ENCODE results near the gene SLCO2B1. TPM values are rescaled to one million over a fixed set of nuclear protein-coding genes. Genes with fewer than 3 reads are reported as not detected.

SLCO2B1 gene
- total RNA-seq, 1 experiment from 2014 or later, result 1.0 TPM

DNA sequence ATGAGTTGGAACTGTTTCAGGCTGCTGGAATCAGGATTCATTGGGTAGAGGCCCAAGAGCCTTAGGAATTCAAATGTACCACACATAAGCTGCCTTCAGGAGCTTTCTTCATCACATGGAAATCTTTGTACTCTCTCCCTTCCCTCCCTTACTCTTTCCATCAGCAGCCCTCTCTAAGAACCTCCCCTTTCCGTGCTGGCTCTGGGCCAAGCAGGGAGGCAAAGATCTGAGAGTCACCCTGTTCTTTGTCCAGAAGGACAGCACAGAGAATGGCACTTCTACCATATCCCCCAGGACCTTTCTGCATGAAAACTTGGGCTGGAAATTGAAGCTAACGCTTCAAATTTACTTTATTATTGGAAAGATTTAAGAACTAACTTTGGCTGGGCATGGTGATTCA is 69.0 kb downstream of the SLCO2B1 start:
- no peaks in the 10 kb centered on the region for H3K9me3 ChIP-seq (ENCODE audit: low read depth, low read length, poor library complexity, severe bottlenecking)
- TF ChIP-seq CTCF (conservative IDR thresholded peaks at IDR 0.05; ENCODE audit: low read depth, low read length), result no peak
- TF ChIP-seq EZH2 (IDR thresholded peaks at IDR 0.05; ENCODE audit: borderline replicate concordance, low read depth, low read length, poor library complexity, severe bottlenecking), result no peak
- CTCF ChIA-PET, result no interaction called here
- H3K4me1 ChIP-seq (ENCODE audit: insufficient read depth, low read length, poor library complexity, severe bottlenecking), result no peaks in the 10 kb centered on the region
- peaks cover 4% of the 10 kb centered on the region for H3K27me3 ChIP-seq (replicated peaks; ENCODE audit: insufficient read depth, low read depth, low read length, poor library complexity)
- no TSS peak for BruUV-seq (replicated peaks)
- no peak for DNase-seq (ENCODE audit: low spot score)
- H3K4me3 ChIP-seq (ENCODE audit: low read depth, low read length, poor library complexity, severe bottlenecking), result no peak overlapping the region
- no peaks in the 10 kb centered on the region for H3K36me3 ChIP-seq (ENCODE audit: insufficient read depth, low read length, poor library complexity, severe bottlenecking)
- no peak overlapping the region for H3K27ac ChIP-seq (ENCODE audit: low read depth, low read length, poor library complexity, severe bottlenecking)
- intact Hi-C loops (cut with micrococcal nuclease; ENCODE audit: unreplicated experiment), result no loop called here
- POLR2A ChIA-PET (ENCODE audit: low non-redundant PET), result interaction anchor here (0.5 kb wide), 1 partner anchor 50 kb away, joined by 4 read pairs; no protein-coding TSS in a partner anchor

- Histone ChIP-seq H3K27me3 (replicated peaks; ENCODE audit: insufficient read depth, low read depth, low read length, poor library complexity) (no peaks in the 10 kb centered on the region), H3K4me3 (ENCODE audit: low read depth, low read length, poor library complexity, severe bottlenecking) (no peak overlapping the region), H3K4me1 (ENCODE audit: insufficient read depth, low read length, poor library complexity, severe bottlenecking) (no peaks in the 10 kb centered on the region), H3K9me3 (ENCODE audit: low read depth, low read length, poor library complexity, severe bottlenecking) (no peaks in the 10 kb centered on the region), H3K27ac (ENCODE audit: low read depth, low read length, poor library complexity, severe bottlenecking) (no peak overlapping the region), H3K36me3 (ENCODE audit: insufficient read depth, low read length, poor library complexity, severe bottlenecking) (no peaks in the 10 kb centered on the region)
- DNase-seq (ENCODE audit: low spot score), result no peak
- intact Hi-C loops (cut with micrococcal nuclease; ENCODE audit: unreplicated experiment), result no loop called here
- CTCF ChIA-PET, result interaction anchor here (0.9 to 1.0 kb wide), 2 partner anchors 19 to 59 kb away, joined by 5 to 8 read pairs; no protein-coding TSS in a partner anchor
- BruUV-seq (replicated peaks), result no TSS peak
- POLR2A ChIA-PET (ENCODE audit: low non-redundant PET), result interaction anchor here (0.6 kb wide), 1 partner anchor 142 kb away, joined by 4 read pairs; no protein-coding TSS in a partner anchor
- TF ChIP-seq EZH2 (IDR thresholded peaks at IDR 0.05; ENCODE audit: borderline replicate concordance, low read depth, low read length, poor library complexity, severe bottlenecking) (no peak), CTCF (conservative IDR thresholded peaks at IDR 0.05; ENCODE audit: low read depth, low read length) (no peak)
Observed at GRCh38 chr11:75223954-75224643, 73.2 kb downstream of the SLCO2B1 start.

- CTCF ChIA-PET, result no interaction called here
Observed at GRCh38 chr11:75225794-75226193, 74.9 kb downstream of the SLCO2B1 start.

More at GRCh38 chr11:75225794-75226193, 74.9 kb downstream of the SLCO2B1 start:
- Histone ChIP-seq H3K36me3 (ENCODE audit: insufficient read depth, low read length, poor library complexity, severe bottlenecking) (no peaks in the 10 kb centered on the region), H3K27ac (ENCODE audit: low read depth, low read length, poor library complexity, severe bottlenecking) (no peak overlapping the region), H3K4me1 (ENCODE audit: insufficient read depth, low read length, poor library complexity, severe bottlenecking) (no peaks in the 10 kb centered on the region), H3K27me3 (replicated peaks; ENCODE audit: insufficient read depth, low read depth, low read length, poor library complexity) (no peaks in the 10 kb centered on the region), H3K9me3 (ENCODE audit: low read depth, low read length, poor library complexity, severe bottlenecking) (no peaks in the 10 kb centered on the region), H3K4me3 (ENCODE audit: low read depth, low read length, poor library complexity, severe bottlenecking) (no peak overlapping the region)
- intact Hi-C loops (cut with micrococcal nuclease; ENCODE audit: unreplicated experiment), result no loop called here
- DNase-seq (ENCODE audit: low spot score), result no peak
- POLR2A ChIA-PET (ENCODE audit: low non-redundant PET), result no interaction called here
- no TSS peak for BruUV-seq (replicated peaks)
- TF ChIP-seq CTCF (conservative IDR thresholded peaks at IDR 0.05; ENCODE audit: low read depth, low read length) (no peak), EZH2 (IDR thresholded peaks at IDR 0.05; ENCODE audit: borderline replicate concordance, low read depth, low read length, poor library complexity, severe bottlenecking) (no peak)

Measured in A673 (cell line).